ENCODE data around the gene PNPT1. TPM values are rescaled to one million over a fixed set of nuclear protein-coding genes. Genes with fewer than 3 reads are reported as not detected.

Gene PNPT1
- total RNA-seq, 1 experiment from 2014 or later, result 33.4 TPM

- no peaks in the 10 kb centered on the region for H3K9me3 ChIP-seq (ENCODE audit: control insufficient read depth, low read depth, low read length)
- no peak overlapping the region for H4K91ac ChIP-seq (ENCODE audit: insufficient read length, low read depth, low read length)
- no peaks in the 10 kb centered on the region for H4K20me1 ChIP-seq (ENCODE audit: control insufficient read depth, insufficient read depth, insufficient read length)
- Mint-ChIP-seq H3K27me3 (ENCODE audit: low read depth) (no peaks in the 10 kb centered on the region), H3K36me3 (ENCODE audit: insufficient read depth in 1 of 3, low read depth in 3 of 3) (peaks cover 6 to 36% (median 31%) of the 10 kb centered on the region in 3 experiments), H3K9me3 (no peaks in the 10 kb centered on the region), H3K4me3 (no peak overlapping the region), H3K27ac (no peak overlapping the region), H3K4me1 (peaks cover 14 to 22% of the 10 kb centered on the region in 2 experiments)
- H3K27ac ChIP-seq (ENCODE audit: insufficient read length, low read depth, low read length), result peak overlapping the region; percentile 15
- H3K56ac ChIP-seq (ENCODE audit: insufficient read length, low read depth, low read length), result no peak overlapping the region
- no peak overlapping the region for H3K4ac ChIP-seq (ENCODE audit: low read depth, low read length)
- H3K4me2 ChIP-seq (ENCODE audit: insufficient read depth, insufficient read length, low read length), result peak overlapping the region; percentile 92
- H3K27me3 ChIP-seq (ENCODE audit: insufficient read depth, low read length), result no peaks in the 10 kb centered on the region
- H2BK12ac ChIP-seq (ENCODE audit: insufficient read length, low read depth, low read length), result no peak overlapping the region
- no peak overlapping the region for H3K23ac ChIP-seq (ENCODE audit: insufficient read length, low read depth, low read length)
- H3K9ac ChIP-seq (ENCODE audit: extremely low read depth, insufficient read length, low read length), result peak overlapping the region; percentile 92
- H2AFZ ChIP-seq (ENCODE audit: low read length), result no peak overlapping the region
- peaks cover 6% of the 10 kb centered on the region for H3K79me1 ChIP-seq (ENCODE audit: insufficient read depth, low read depth, low read length, poor library complexity, severe bottlenecking)
- peaks cover 12% of the 10 kb centered on the region; the same call in 1 of the 2 replicates for H3K79me2 ChIP-seq (ENCODE audit: insufficient read depth, low read length)
- no peak overlapping the region for H2BK15ac ChIP-seq (ENCODE audit: low read depth, low read length)
- H3T11ph ChIP-seq (ENCODE audit: low read length), result no peak overlapping the region
- no peak overlapping the region for H4K8ac ChIP-seq (replicated peaks; ENCODE audit: insufficient read length, low read depth, low read length)
- no peak overlapping the region for H2BK5ac ChIP-seq (ENCODE audit: insufficient read length, low read length)
- no peak for TF ChIP-seq CTCF (conservative IDR thresholded peaks at IDR 0.05)
- no CpG with 5 or more reads among the region's 24 CpGs for WGBS (ENCODE audit: extremely low coverage, insufficient read length, low lambda C conversion rate)
- H2AK5ac ChIP-seq (ENCODE audit: insufficient read length, low read length), result no peak overlapping the region
- DNase-seq, result no peak
- H2BK20ac ChIP-seq (ENCODE audit: low read depth, low read length, poor library complexity, severe bottlenecking), result no peak overlapping the region
- peak overlapping the region; percentile 5 for H4K5ac ChIP-seq (ENCODE audit: insufficient read length, low read depth, low read length)
- H3K4me1 ChIP-seq (ENCODE audit: insufficient read depth, low read length), result no peaks in the 10 kb centered on the region
- H3K23me2 ChIP-seq (ENCODE audit: insufficient read length, low read depth, low read length, poor library complexity, severe bottlenecking), result peaks cover 7% of the 10 kb centered on the region
- peak overlapping the region; percentile 80 for H3K18ac ChIP-seq (ENCODE audit: insufficient read length, low read depth, low read length)
- H3K14ac ChIP-seq (ENCODE audit: insufficient read depth, low read length), result peak overlapping the region; percentile 86
- no peak overlapping the region for H2BK120ac ChIP-seq (ENCODE audit: low read depth, low read length, poor library complexity, severe bottlenecking)
Observed at GRCh38 chr2:55616551-55617174, 77.0 kb downstream of the PNPT1 start.

Measured in H9 (cell line).